Smooth muscle cell (in vitro differentiated cells): ENCODE results near the gene KRTAP4-9. TPM values are rescaled to one million over a fixed set of nuclear protein-coding genes. Genes with fewer than 3 reads are reported as not detected.
"Not testable (repeated sequence)": the region's sequence is repeated elsewhere in the genome, so short reads cannot be mapped to it uniquely, and the experiment has no call there.

Experiments
- DNase-seq: peaks from one replicate; lab custom pipeline; 2025; ENCODE audit not compliant: unreplicated experiment; lab: John Stamatoyannopoulos, UW
- H2AFZ ChIP-seq: fragments of 200-600 bp; sonication (generic); 2 replicates; pipeline ENCODE4 v1.6.0; 2016; ENCODE audit warnings: antibody characterized with exemption, low read depth, mild to moderate bottlenecking
- H3F3A ChIP-seq: fragments of 200-600 bp; sonication (generic); 2 replicates; pipeline ENCODE4 v1.6.0; 2017; ENCODE audit warnings: antibody characterized with exemption, low read depth
- H3K27ac ChIP-seq: fragments of 200-600 bp; sonication (generic); 2 replicates; pipeline ENCODE4 v1.5.1; 2016; ENCODE audit warnings: low read depth, mild to moderate bottlenecking
- H3K27me3 ChIP-seq: fragments of 200-600 bp; sonication (generic); 2 replicates; pipeline ENCODE4 v1.6.1; 2016; ENCODE audit warnings: low read depth, mild to moderate bottlenecking
- H3K36me3 ChIP-seq: fragments of 200-600 bp; sonication (generic); 2 replicates; pipeline ENCODE4 v1.5.1; 2016; ENCODE audit warnings: low read depth
- H3K4me1 ChIP-seq: fragments of 200-600 bp; sonication (generic); 2 replicates; pipeline ENCODE4 v1.5.1; 2016; ENCODE audit warnings: low read depth
- H3K4me2 ChIP-seq: fragments of 200-600 bp; sonication (generic); 2 replicates; pipeline ENCODE4 v1.6.0; 2016; ENCODE audit warnings: mild to moderate bottlenecking
- H3K4me3 ChIP-seq: fragments of 200-600 bp; sonication (generic); 2 replicates; pipeline ENCODE4 v1.5.1; 2016; ENCODE audit warnings: mild to moderate bottlenecking
- H3K79me2 ChIP-seq: fragments of 200-600 bp; sonication (generic); 2 replicates; pipeline ENCODE4 v1.6.0; 2016; ENCODE audit warnings: low read depth, mild to moderate bottlenecking
- H3K9ac ChIP-seq: fragments of 200-600 bp; sonication (generic); 2 replicates; pipeline ENCODE4 v1.6.0; 2016; ENCODE audit warnings: low read depth
- H3K9me3 ChIP-seq: fragments of 200-600 bp; sonication (generic); replicated peaks from 2 replicates; pipeline ENCODE4 v1.5.1; 2016; ENCODE audit warnings: low read depth
- H4K20me1 ChIP-seq: fragments of 200-600 bp; sonication (generic); 2 replicates; pipeline ENCODE4 v1.6.0; 2016; ENCODE audit warnings: low read depth
- WGBS: methylation state at CpG from one replicate; pipeline ENCODE4 v1.1.7; 2016; ENCODE audit warnings: low lambda C conversion rate; 5-methylcytosine and 5-hydroxymethylcytosine counted together
- polyA plus RNA-seq: library from polyadenylated mRNA; unstranded; fragments of >200 nt; fragmentation: Nextera tagmentation; extraction: Ambion mirVana; gene quantifications from 2 replicates; pipeline ENCODE4 v1.2.1, GENCODE V29; 2016
- total RNA-seq: library from RNA; depleted of rRNA; stranded (reverse); fragments of >200 nt; gene quantifications from 2 replicates; pipeline ENCODE4 v1.2.3, GENCODE V29; 2014
- TF ChIP-seq, protein P1 (sequence below): fragments of 200-600 bp; sonication (generic); IDR thresholded peaks from 2 replicates; pipeline ENCODE4 v1.5.1; 2017; ENCODE audit warnings: borderline replicate concordance, mild to moderate bottlenecking, antibody characterized with exemption; ENCODE audit not compliant: insufficient read depth, poor library complexity, severe bottlenecking

The KRTAP4-9 gene
- total and polyA plus RNA-seq, 2 experiments from 2014 or later, result not detected

DNA sequence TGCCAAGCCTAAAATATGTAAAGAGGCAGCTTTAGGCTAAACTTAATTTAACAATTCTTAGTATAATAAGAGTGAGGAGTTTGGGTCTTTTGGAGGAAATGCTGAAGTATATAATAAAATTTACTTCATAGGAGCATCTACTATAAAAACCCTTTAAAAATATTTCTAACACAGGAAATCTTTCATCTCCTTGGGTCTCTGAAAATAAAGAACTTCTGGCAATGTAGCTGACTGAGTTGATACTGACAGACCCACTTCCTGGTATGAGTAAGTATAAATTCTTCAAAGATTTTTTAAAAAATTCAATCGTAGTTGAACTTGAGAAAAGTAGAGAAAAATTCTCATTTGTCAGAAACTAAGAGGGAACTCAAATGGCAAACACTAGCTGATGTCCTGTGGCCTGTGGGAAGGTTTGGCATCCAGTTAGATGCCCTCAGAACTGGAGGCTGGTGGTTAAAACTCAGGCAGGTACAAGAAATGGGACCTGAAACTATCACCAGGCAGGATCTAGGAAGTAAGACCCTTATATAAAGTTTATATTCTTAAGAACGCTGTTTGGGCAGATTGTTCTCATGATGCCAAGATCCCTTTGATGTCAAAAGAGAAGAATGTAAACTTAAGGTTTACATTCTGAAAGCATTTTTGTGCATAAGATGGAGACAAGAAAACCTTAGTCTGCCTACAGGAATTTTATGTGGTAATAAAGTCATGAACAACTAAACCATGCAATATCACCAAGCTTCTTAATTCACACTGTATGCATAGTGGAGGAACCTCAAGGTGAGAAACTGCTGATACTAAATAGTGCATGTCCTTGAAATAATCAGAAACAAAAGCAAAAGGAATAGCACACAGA is 28.9 kb downstream of the KRTAP4-9 start:
- TF ChIP-seq, protein P1, sequence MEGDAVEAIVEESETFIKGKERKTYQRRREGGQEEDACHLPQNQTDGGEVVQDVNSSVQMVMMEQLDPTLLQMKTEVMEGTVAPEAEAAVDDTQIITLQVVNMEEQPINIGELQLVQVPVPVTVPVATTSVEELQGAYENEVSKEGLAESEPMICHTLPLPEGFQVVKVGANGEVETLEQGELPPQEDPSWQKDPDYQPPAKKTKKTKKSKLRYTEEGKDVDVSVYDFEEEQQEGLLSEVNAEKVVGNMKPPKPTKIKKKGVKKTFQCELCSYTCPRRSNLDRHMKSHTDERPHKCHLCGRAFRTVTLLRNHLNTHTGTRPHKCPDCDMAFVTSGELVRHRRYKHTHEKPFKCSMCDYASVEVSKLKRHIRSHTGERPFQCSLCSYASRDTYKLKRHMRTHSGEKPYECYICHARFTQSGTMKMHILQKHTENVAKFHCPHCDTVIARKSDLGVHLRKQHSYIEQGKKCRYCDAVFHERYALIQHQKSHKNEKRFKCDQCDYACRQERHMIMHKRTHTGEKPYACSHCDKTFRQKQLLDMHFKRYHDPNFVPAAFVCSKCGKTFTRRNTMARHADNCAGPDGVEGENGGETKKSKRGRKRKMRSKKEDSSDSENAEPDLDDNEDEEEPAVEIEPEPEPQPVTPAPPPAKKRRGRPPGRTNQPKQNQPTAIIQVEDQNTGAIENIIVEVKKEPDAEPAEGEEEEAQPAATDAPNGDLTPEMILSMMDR, result no peak
- no peak overlapping the region for H2AFZ ChIP-seq
- H3K27ac ChIP-seq, result no peak overlapping the region
- H3K9ac ChIP-seq, result no peak overlapping the region
- H3K79me2 ChIP-seq, result no peaks in the 10 kb centered on the region
- H3K36me3 ChIP-seq, result no peaks in the 10 kb centered on the region
- H4K20me1 ChIP-seq, result no peaks in the 10 kb centered on the region
- 86% methylated on average over 2 of the region's 2 CpGs for WGBS
- no peak overlapping the region for H3K4me3 ChIP-seq
- no peak overlapping the region for H3K4me2 ChIP-seq
- no peaks in the 10 kb centered on the region for H3K27me3 ChIP-seq
- peaks cover 3% of the 10 kb centered on the region for H3K9me3 ChIP-seq
- DNase-seq, result no peak
- H3K4me1 ChIP-seq, result no peaks in the 10 kb centered on the region
- no peaks in the 10 kb centered on the region for H3F3A ChIP-seq

DNA sequence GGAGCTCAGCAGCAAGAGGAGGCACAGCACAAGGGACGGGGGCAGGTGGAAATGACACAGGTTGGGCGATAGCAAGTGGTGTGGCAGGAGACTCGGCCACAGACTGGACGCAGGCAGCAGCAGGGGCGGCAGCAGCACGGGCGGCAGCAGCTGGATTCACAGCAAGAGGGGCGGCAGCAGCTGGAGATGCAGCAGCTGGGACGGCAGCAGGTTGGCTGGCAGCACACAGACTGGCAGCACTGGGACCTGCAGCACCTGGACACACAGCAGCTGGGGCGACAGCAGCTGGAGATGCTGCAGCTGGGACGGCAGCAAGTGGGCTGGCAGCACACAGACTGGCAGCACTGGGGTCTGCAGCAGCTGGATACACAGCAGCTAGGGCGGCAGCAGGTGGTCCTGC is 34.7 kb downstream of the KRTAP4-9 start:
- not testable (repeated sequence) for H3K4me1 ChIP-seq, H2AFZ ChIP-seq, H4K20me1 ChIP-seq, H3K27ac ChIP-seq, H3K36me3 ChIP-seq, H3K27me3 ChIP-seq, DNase-seq, H3F3A ChIP-seq, H3K79me2 ChIP-seq, H3K9me3 ChIP-seq, H3K4me3 ChIP-seq, H3K4me2 ChIP-seq, H3K9ac ChIP-seq
- 91% methylated on average over 11 of the region's 12 CpGs for WGBS

DNA sequence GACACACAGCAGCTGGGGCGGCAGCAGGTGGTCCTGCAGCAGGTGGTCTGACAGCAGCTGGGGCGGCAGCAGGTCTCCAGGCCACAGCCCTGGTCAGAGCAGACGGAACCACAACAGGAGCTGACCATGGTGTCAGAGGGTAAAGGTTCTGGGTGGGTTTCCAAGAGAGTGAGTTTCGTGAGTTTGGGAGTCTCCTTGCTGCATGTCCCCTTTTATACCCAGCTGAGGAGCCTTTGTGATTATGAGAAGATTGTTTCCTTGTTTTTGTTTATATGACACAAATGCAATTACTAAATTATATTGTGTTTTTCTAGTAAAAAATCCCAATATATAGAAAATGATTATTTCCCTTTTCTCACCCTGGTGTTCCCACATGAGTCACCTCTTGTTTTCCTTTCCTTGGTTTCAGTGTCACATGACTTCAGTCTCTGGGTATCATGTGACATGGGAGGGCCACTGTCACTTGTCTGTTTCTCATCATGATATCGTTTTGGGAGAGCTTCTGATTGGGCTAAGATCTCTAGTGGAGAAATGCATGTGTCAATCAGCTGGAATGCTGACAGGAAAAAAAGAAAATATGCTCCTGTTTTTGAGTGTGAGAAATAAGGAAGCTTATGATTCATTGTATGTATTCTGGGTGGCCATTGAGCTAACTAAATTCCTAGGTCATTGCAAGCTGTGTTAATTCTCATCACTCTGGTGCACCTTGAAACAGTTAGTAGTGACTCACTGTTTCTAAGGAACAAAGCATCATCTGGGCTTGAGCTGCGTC is 35.4 kb downstream of the KRTAP4-9 start, which contains the start of gene KRTAP4-6:
Gene KRTAP4-6 (minus strand): TSS at position 185 of the 772 bp plus-strand sequence. CDS start 57 bp downstream, at position 128.
- H3K36me3 ChIP-seq, result no peaks in the 10 kb centered on the region
- no peak for DNase-seq
- no peaks in the 10 kb centered on the region for H3F3A ChIP-seq
- H4K20me1 ChIP-seq, result no peaks in the 10 kb centered on the region
- H3K79me2 ChIP-seq, result no peaks in the 10 kb centered on the region
- no peaks in the 10 kb centered on the region for H3K27me3 ChIP-seq
- no peak within 1 kb of the TSS for H3K4me3 ChIP-seq
- peaks cover 3% of the 10 kb centered on the region for H3K9me3 ChIP-seq
- no peaks in the 10 kb centered on the region for H3K4me1 ChIP-seq
- no peak within 1 kb of the TSS for H2AFZ ChIP-seq
- H3K9ac ChIP-seq, result no peak within 1 kb of the TSS
- TF ChIP-seq, protein P1, result no peak
- peak within 1 kb of the TSS; percentile 25 for H3K27ac ChIP-seq
- no peak within 1 kb of the TSS for H3K4me2 ChIP-seq
- 88% methylated on average over 6 of the region's 6 CpGs for WGBS

DNA sequence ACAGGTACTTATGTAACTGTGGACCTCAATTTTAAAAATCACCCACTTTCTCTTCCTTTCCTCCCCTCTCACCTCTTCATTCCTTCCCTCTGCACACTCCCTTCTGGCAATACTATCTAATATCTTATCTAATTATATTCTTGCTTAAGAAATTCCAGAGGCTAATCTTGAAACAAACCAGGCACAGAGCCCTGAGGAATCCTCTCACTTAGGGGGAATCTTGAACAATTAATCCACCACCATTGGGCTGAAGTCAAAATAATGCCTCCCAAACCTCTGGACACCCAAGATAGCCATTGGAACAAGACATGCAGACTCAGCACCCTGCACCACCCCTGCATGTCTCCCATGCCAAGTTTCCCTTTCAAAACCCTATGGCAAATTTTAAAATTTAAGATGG is 36.2 kb downstream of the KRTAP4-9 start:
- Histone ChIP-seq H3K79me2 (no peaks in the 10 kb centered on the region), H3K9me3 (peaks cover 3% of the 10 kb centered on the region), H3K27me3 (no peaks in the 10 kb centered on the region), H3F3A (no peaks in the 10 kb centered on the region), H3K4me3 (no peak overlapping the region), H3K27ac (peak overlapping the region; percentile 25), H2AFZ (no peak overlapping the region), H3K36me3 (no peaks in the 10 kb centered on the region), H4K20me1 (no peaks in the 10 kb centered on the region), H3K9ac (no peak overlapping the region), H3K4me2 (no peak overlapping the region), H3K4me1 (no peaks in the 10 kb centered on the region)
- TF ChIP-seq, protein P1, result no peak
- DNase-seq, result no peak
